Fibroblast of lung (primary cell): ENCODE measurements around the gene MGST2.

Experiments
- EZH2 ChIP-seq: IDR thresholded peaks from 2 replicates; pipeline ENCODE4 v1.5.1; 2012; ENCODE audit warnings: low read length, control low read depth, mild to moderate bottlenecking; ENCODE audit errors: missing control alignments
- TF ChIP-seq, protein P1 (sequence below), 2 donors: IDR thresholded peaks in 1 of 2; conservative IDR thresholded peaks in 1 of 2; 1 replicate in 1 of 2; 2 replicates in 1 of 2; pipeline ENCODE4 v1.5.1; 2011 to 2012; ENCODE audit warnings: low read length in 2 of 2, control low read depth in 1 of 2, inconsistent platforms in 1 of 2, low read depth in 1 of 2, mild to moderate bottlenecking in 1 of 2

DNA sequence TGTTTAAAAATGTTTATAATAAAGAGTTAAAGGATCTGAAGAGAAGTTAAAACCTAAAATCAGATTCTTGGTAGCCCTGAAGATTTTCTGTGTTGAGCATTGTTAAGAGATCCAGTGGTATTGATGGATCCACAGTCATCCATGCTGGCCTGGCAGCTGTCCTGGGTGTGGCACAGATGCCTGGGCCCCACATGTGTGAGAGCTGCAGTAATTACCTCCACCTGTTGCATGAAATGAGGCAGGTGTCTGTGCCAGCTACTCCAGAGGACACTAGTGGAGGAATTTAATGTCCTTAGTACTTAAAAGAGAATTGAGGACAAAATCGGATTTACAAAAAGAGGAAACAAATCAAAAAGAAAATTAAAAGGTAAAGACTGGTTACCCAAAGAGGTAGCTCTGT is 44.0 kb downstream of the MGST2 start:
- TF ChIP-seq, protein P1, sequence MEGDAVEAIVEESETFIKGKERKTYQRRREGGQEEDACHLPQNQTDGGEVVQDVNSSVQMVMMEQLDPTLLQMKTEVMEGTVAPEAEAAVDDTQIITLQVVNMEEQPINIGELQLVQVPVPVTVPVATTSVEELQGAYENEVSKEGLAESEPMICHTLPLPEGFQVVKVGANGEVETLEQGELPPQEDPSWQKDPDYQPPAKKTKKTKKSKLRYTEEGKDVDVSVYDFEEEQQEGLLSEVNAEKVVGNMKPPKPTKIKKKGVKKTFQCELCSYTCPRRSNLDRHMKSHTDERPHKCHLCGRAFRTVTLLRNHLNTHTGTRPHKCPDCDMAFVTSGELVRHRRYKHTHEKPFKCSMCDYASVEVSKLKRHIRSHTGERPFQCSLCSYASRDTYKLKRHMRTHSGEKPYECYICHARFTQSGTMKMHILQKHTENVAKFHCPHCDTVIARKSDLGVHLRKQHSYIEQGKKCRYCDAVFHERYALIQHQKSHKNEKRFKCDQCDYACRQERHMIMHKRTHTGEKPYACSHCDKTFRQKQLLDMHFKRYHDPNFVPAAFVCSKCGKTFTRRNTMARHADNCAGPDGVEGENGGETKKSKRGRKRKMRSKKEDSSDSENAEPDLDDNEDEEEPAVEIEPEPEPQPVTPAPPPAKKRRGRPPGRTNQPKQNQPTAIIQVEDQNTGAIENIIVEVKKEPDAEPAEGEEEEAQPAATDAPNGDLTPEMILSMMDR (conservative IDR thresholded peaks at IDR 0.05 in 1 of 2, IDR thresholded peaks at IDR 0.05 in 1 of 2; ENCODE audit: low read depth in 1 of 2, low read length in 2 of 2), result no peak
- TF ChIP-seq EZH2, result no peak
